Kidney (tissue), 14 donors: ENCODE measurements around the gene SLC2A4RG. TPM values are rescaled to one million over a fixed set of nuclear protein-coding genes. Genes with fewer than 3 reads are reported as not detected.
"Not testable (repeated sequence)": the region's sequence is repeated elsewhere in the genome, so short reads cannot be mapped to it uniquely, and the experiment has no call there.

Source experiments
- DNase-seq, 5 donors: peaks; one replicate each; pipeline ENCODE4 v3.0.0-alpha.2; 2013 to 2020
- FAIRE-seq: peaks from 2 replicates; lab custom pipeline; 2012; peaks lifted over from hg19 to GRCh38; lab: Jason Lieb, UNC
- H3K27ac ChIP-seq, 2 donors: one replicate each; pipeline ENCODE4 v1.7.0; 2013; ENCODE audit warnings: low read depth in 2 of 2, low read length in 2 of 2, inconsistent platforms in 1 of 2
- H3K27me3 ChIP-seq: one replicate; pipeline ENCODE4 v1.7.1; 2013; ENCODE audit warnings: low read length, inconsistent platforms; ENCODE audit not compliant: control insufficient read depth, insufficient read depth
- H3K36me3 ChIP-seq, 3 donors: one replicate each; pipeline versions ENCODE4 v1.7.0 to v1.7.1; 2013; ENCODE audit warnings: low read length in 3 of 3, control low read depth in 1 of 3, inconsistent platforms in 1 of 3; ENCODE audit not compliant: insufficient read depth in 3 of 3, control insufficient read depth in 2 of 3
- H3K4me1 ChIP-seq, 3 donors: one replicate each; pipeline versions ENCODE4 v1.7.0 to v1.7.1; 2013; ENCODE audit warnings: low read length in 3 of 3, inconsistent platforms in 1 of 3, low read depth in 1 of 3; ENCODE audit not compliant: control insufficient read depth in 2 of 3, insufficient read depth in 2 of 3
- H3K4me3 ChIP-seq, 3 donors: one replicate each; pipeline versions ENCODE4 v1.7.0 to v1.8.1; 2013; ENCODE audit warnings: low read length in 3 of 3, control low read depth in 1 of 3, inconsistent platforms in 1 of 3
- H3K9ac ChIP-seq, 3 donors: one replicate each; pipeline versions ENCODE4 v1.7.0 to v1.7.1; 2013; ENCODE audit warnings: low read length in 3 of 3, control low read depth in 1 of 3, inconsistent platforms in 1 of 3
- H3K9me3 ChIP-seq, 3 donors: one replicate each; pipeline versions ENCODE4 v1.7.0 to v1.7.1; 2013; ENCODE audit warnings: low read length in 3 of 3, control low read depth in 1 of 3, inconsistent platforms in 1 of 3; ENCODE audit not compliant: control insufficient read depth in 2 of 3, insufficient read depth in 1 of 3
- CTCF ChIP-seq: IDR thresholded peaks from 3 replicates; pipeline ENCODE4 v1.5.1; 2012; ENCODE audit warnings: mild to moderate bottlenecking, moderate library complexity, borderline replicate concordance; ENCODE audit not compliant: insufficient read depth; ENCODE audit errors: extremely low read depth
- intact Hi-C: fragments of 100-400 bp; cut with DNase I; formaldehyde crosslinking; loops from one replicate; pipeline ENCODE4 v1.11.1; 2022
- polyA plus RNA-seq: library from polyadenylated mRNA; stranded (reverse); fragments of 350-450 nt; fragmentation: Illumina TruSeq; extraction: RNeasy Lipid Tissue Mini Kit (QIAGEN cat#74804); gene quantifications from one replicate; pipeline ENCODE4 v1.2.3, GENCODE V29; 2014; ENCODE audit warnings: low read depth, low replicate concordance; ENCODE audit not compliant: insufficient read depth
- total RNA-seq: library from RNA; stranded (reverse); fragmentation: NEBNext Ultra II Directional; extraction: Animal tissue kit (Norgen Biotek cat#: 25700); gene quantifications from one replicate; pipeline ENCODE4 v1.2.1, GENCODE V29; 2021
- donor health status: control.
- donor health status: control.
- donor health status: control.
- donor health status: control.
- donor health status: control.
- donor health status: DM: yes; HTN: yes; CAD: no.
- donor health status: Normal renal cell carcinoma (clear cell type).

The SLC2A4RG gene
- total and polyA plus RNA-seq, 2 donors from 2014 or later: 154 to 171 TPM

GRCh38 chr20:63711085-63711645 is 28.4 kb upstream of the SLC2A4RG start:
- intact Hi-C loops: no loop called here
- no peak for FAIRE-seq

GRCh38 chr20:63712191-63712590 is 27.4 kb upstream of the SLC2A4RG start:
- Histone ChIP-seq H3K9me3 (no peaks in the 10 kb centered on the region), H3K4me1 (peaks cover 0 to 10% (median 0%) of the 10 kb centered on the region in 3 donors), H3K27ac (no peak overlapping the region), H3K4me3 (no peak overlapping the region), H3K27me3 (no peaks in the 10 kb centered on the region), H3K36me3 (peaks cover 2 to 19% (median 2%) of the 10 kb centered on the region in 3 donors), H3K9ac (no peak overlapping the region)
- FAIRE-seq (no peak), DNase-seq (no peak)
- no peak for TF ChIP-seq CTCF
- intact Hi-C loops: no loop called here

More at GRCh38 chr20:63711085-63711645, 28.4 kb upstream of the SLC2A4RG start:
- H3K36me3 ChIP-seq: peaks cover 2 to 22% (median 2%) of the 10 kb centered on the region in 3 donors
- H3K4me3 ChIP-seq: no peak overlapping the region
- no peaks in the 10 kb centered on the region for H3K9me3 ChIP-seq
- H3K4me1 ChIP-seq: peaks cover 0 to 17% (median 6%) of the 10 kb centered on the region in 3 donors
- H3K27me3 ChIP-seq: no peaks in the 10 kb centered on the region
- H3K9ac ChIP-seq: no peak overlapping the region
- no peak overlapping the region for H3K27ac ChIP-seq
- no peak for TF ChIP-seq CTCF
- no peak for DNase-seq

GRCh38 chr20:63714858-63715257 is 24.7 kb upstream of the SLC2A4RG start:
- FAIRE-seq: no peak
- peaks cover 2 to 19% (median 4%) of the 10 kb centered on the region in 3 donors for H3K36me3 ChIP-seq
- intact Hi-C loops: no loop called here
- H3K9ac ChIP-seq: no peak overlapping the region
- no peak overlapping the region for H3K27ac ChIP-seq
- H3K9me3 ChIP-seq: peaks cover 0 to 1% (median 0%) of the 10 kb centered on the region in 3 donors
- H3K4me3 ChIP-seq: no peak overlapping the region
- no peak for DNase-seq
- no peak for TF ChIP-seq CTCF
- H3K4me1 ChIP-seq: no peaks in the 10 kb centered on the region
- H3K27me3 ChIP-seq: no peaks in the 10 kb centered on the region

DNA sequence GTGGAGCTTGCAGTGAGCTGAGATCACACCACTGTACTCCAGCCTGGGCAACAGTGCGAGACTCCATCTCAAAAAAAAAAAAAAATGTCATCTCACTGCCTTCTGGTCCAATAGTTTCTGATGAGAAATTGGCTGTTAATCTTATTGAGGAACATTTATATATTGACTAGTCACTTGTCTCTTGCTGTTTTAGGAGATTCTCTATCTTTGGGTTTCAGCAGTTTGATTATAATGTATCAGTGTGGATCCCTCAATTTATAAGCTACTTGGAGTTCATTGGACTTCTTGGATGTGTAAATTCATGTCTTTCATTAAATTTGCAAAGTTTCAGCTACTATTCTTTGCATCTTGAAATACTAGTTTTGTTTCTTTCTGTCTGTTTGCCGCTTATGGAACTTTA is 20.6 kb upstream of the SLC2A4RG start:
- Histone ChIP-seq H3K9ac (no peak overlapping the region), H3K4me1 (no peaks in the 10 kb centered on the region), H3K27me3 (no peaks in the 10 kb centered on the region), H3K9me3 (peaks cover 0 to 1% (median 0%) of the 10 kb centered on the region in 3 donors), H3K27ac (no peak overlapping the region), H3K36me3 (peaks cover 0 to 8% (median 3%) of the 10 kb centered on the region in 3 donors), H3K4me3 (no peak overlapping the region)
- intact Hi-C loops: no loop called here
- no peak for FAIRE-seq
- DNase-seq: no peak
- no peak for TF ChIP-seq CTCF

DNA sequence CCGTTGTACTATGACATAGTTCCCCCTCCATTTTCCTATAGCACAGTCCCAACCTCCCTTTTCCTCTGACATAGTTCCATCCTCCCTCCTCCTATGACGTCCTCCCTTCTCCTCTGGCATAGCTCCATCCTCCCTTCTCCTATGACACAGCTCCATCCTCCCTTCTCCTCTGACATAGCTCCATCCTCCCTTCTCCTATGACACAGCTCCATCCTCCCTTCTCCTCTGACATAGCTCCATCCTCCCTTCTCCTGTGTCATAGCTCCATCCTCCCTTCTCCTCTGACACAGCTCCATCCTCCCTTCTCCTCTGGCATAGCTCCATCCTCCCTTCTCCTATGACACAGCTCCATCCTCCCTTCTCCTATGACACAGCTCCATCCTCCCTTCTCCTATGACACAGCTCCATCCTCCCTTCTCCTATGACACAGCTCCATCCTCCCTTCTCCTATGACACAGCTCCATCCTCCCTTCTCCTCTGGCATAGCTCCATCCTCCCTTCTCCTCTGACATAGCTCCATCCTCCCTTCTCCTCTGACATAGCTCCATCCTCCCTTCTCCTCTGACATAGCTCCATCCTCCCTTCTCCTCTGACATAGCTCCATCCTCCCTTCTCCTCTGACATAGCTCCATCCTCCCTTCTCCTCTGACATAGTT is 16.5 kb upstream of the SLC2A4RG start:
- H3K9ac ChIP-seq, H3K27ac ChIP-seq, H3K36me3 ChIP-seq, DNase-seq, H3K4me3 ChIP-seq, H3K27me3 ChIP-seq, intact Hi-C loops, FAIRE-seq, H3K4me1 ChIP-seq, H3K9me3 ChIP-seq: not testable (repeated sequence)
